Measurements from ENCODE around the gene EYS. TPM values are rescaled to one million over a fixed set of nuclear protein-coding genes. Genes with fewer than 3 reads are reported as not detected.

Gene EYS
- total RNA-seq, 1 donor from 2014 or later, result not detected

- Histone ChIP-seq H3K27me3 (no peaks in the 10 kb centered on the region), H3K36me3 (no peaks in the 10 kb centered on the region), H3K9me3 (no peaks in the 10 kb centered on the region), H3K4me3 (no peak overlapping the region), H3K4me1 (no peaks in the 10 kb centered on the region), H3K27ac (no peak overlapping the region)
- intact Hi-C loops (cut with DNase I), result no loop called here
- TF ChIP-seq CTCF (IDR thresholded peaks at IDR 0.05), result no peak
- no peak for DNase-seq (ENCODE audit: low spot score in 2 of 2)
These were observed 1380.1 kb downstream of the EYS start for GRCh38 chr6:64326939-64327338.

GRCh38 chr6:64325093-64325492 lies 1381.9 kb downstream of the EYS start:
- no peaks in the 10 kb centered on the region for H3K4me1 ChIP-seq
- no peaks in the 10 kb centered on the region for H3K27me3 ChIP-seq
- H3K27ac ChIP-seq, result no peak overlapping the region
- no peaks in the 10 kb centered on the region for H3K9me3 ChIP-seq
- intact Hi-C loops (cut with DNase I), result no loop called here
- H3K4me3 ChIP-seq, result no peak overlapping the region
- DNase-seq (ENCODE audit: low spot score in 2 of 2), result no peak
- no peak for TF ChIP-seq CTCF (IDR thresholded peaks at IDR 0.05)
- no peaks in the 10 kb centered on the region for H3K36me3 ChIP-seq

- intact Hi-C loops (cut with DNase I), result no loop called here
- no peak for DNase-seq (ENCODE audit: low spot score in 2 of 2)
- no peak for TF ChIP-seq CTCF (IDR thresholded peaks at IDR 0.05)
These were observed 1396.8 kb downstream of the EYS start for GRCh38 chr6:64310214-64310613.

GRCh38 chr6:64301307-64302236 lies 1405.5 kb downstream of the EYS start:
- no peaks in the 10 kb centered on the region for H3K9me3 ChIP-seq
- no peak overlapping the region for H3K4me3 ChIP-seq
- H3K36me3 ChIP-seq, result no peaks in the 10 kb centered on the region
- H3K4me1 ChIP-seq, result no peaks in the 10 kb centered on the region
- no peaks in the 10 kb centered on the region for H3K27me3 ChIP-seq
- no peak for DNase-seq (ENCODE audit: low spot score in 2 of 2)
- intact Hi-C loops (cut with DNase I), result no loop called here
- no peak overlapping the region for H3K27ac ChIP-seq
- no peak for TF ChIP-seq CTCF (IDR thresholded peaks at IDR 0.05)

More at GRCh38 chr6:64310214-64310613, 1396.8 kb downstream of the EYS start:
- Histone ChIP-seq H3K9me3 (no peaks in the 10 kb centered on the region), H3K27me3 (no peaks in the 10 kb centered on the region), H3K36me3 (no peaks in the 10 kb centered on the region), H3K4me3 (no peak overlapping the region), H3K27ac (no peak overlapping the region), H3K4me1 (no peaks in the 10 kb centered on the region)

GRCh38 chr6:64299176-64299575 lies 1407.8 kb downstream of the EYS start:
- DNase-seq (ENCODE audit: low spot score in 2 of 2), result no peak
- no peaks in the 10 kb centered on the region for H3K27me3 ChIP-seq
- H3K4me1 ChIP-seq, result no peaks in the 10 kb centered on the region
- no peak overlapping the region for H3K27ac ChIP-seq
- no peak for TF ChIP-seq CTCF (IDR thresholded peaks at IDR 0.05)
- no peaks in the 10 kb centered on the region for H3K9me3 ChIP-seq
- H3K36me3 ChIP-seq, result no peaks in the 10 kb centered on the region
- intact Hi-C loops (cut with DNase I), result no loop called here
- H3K4me3 ChIP-seq, result no peak overlapping the region

Measured in ascending aorta (tissue), 2 donors.